NCI-H2107 (cell line): ENCODE results near the gene NRP1.

Experiments used
- DNase-seq: peaks from one replicate; lab custom pipeline; 2025; lab: John Stamatoyannopoulos, UW

Gene NRP1

GRCh38 chr10:33183655-33184054 is 150.8 kb downstream of the NRP1 start:
- no peak for DNase-seq

- no peak for DNase-seq
Measured at GRCh38 chr10:33180921-33181320, 153.5 kb downstream of the NRP1 start.

DNA sequence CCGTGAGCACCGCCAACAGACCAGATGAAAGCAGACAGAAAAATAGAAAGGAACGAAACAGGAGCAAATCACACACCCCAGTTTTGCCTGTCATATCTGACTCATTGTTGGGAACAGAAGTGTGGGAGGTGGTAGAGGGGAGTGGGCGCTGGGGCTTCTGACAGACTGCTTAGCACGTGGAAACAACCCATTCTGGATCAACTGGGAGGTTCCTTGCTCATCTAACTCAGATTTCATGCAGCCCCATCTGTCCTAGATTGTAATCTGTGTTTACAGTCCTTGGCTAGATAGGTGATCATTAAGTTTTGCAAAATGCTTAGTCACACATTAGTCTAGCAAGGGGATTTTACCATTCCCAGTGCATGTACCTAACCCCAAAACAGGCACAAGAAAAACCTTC is 154.1 kb downstream of the NRP1 start:
- DNase-seq: no peak

- no peak for DNase-seq
Measured at GRCh38 chr10:33179067-33179466, 155.4 kb downstream of the NRP1 start.

- no peak for DNase-seq
Measured at GRCh38 chr10:33178026-33178755, 156.3 kb downstream of the NRP1 start.

DNA sequence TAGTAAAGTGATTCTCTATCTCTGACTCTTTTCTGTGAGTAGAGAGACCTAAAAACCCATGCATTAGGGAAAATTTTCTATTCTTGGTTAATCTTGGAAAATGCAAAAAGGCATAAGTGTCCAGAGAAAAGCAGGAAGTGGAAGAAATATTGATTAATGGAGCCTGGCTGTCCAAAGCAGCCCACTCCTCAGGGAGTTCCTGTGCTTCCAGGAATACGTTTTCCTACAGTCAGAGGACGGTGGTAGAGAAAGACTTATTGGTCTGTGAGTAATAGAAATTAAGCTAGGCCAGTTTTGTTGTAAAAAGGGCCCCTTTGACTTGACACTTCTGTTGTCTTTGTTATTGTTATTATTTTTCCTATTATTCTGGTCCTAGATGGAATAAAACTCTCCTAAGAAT is 157.8 kb downstream of the NRP1 start:
- DNase-seq: no peak

GRCh38 chr10:33174674-33175434 is 159.6 kb downstream of the NRP1 start:
- no peak for DNase-seq

GRCh38 chr10:33165911-33166310 is 168.6 kb downstream of the NRP1 start:
- DNase-seq: no peak

GRCh38 chr10:33164060-33164709 is 170.3 kb downstream of the NRP1 start:
- DNase-seq: no peak

DNA sequence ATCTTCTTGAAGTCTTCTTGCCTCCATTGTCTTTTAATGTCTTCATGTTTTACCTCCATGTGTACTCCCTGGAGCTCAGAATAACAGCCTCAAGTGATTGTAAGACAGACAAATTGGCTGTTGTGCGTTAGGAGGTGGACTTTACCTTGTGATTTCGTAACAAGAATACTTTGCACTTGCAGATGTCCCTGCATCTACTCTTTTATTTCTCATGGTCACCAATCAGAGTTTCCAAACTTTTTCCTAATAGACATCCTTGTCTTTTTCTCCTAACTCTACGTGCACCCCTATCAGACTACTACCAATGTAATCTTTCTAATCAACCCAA is 172.3 kb downstream of the NRP1 start:
- DNase-seq: no peak

- no peak for DNase-seq
Measured at GRCh38 chr10:33161550-33162247, 172.8 kb downstream of the NRP1 start.

DNA sequence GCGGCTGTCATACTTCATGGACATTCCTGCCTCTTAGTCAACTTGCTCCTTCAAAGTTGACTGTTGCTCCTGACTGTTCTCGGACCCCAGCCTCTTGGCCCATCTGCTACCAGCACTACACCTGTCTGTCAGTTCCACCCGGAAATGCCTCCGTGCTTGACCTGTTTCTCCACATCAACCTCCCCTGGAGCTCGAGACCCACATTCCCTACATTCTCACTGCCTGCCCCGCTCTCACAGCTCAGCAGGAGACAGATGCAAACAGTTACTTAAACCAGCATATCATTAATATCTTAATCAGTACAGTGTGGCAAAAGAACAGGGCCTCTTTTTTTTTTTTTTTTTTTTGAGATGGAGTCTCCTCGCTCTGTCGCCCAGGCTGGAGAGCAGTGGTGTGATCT is 174.3 kb downstream of the NRP1 start:
- no peak for DNase-seq

- DNase-seq: no peak
Measured at GRCh38 chr10:33157103-33157502, 177.4 kb downstream of the NRP1 start.

- no peak for DNase-seq
Measured at GRCh38 chr10:33155720-33156638, 178.5 kb downstream of the NRP1 start.

- DNase-seq: no peak
Measured at GRCh38 chr10:33154590-33154989, 179.9 kb downstream of the NRP1 start.

DNA sequence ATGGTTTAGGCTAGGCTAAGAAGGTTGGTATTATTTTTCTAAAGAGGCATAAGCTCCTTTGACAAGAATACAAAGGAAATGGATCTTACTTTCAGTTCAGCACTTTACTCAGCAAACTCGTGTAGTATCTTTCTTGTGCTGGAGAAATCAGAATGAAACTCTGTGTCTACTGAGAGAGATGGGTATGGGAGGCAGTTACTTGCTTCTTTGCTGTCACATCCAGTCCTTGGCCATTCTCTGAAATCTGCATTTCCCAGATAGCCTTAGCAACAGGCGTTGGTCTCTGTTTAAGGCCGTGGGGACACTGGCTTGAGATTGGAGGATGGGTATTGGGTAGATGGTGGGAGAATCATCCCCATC is 180.5 kb downstream of the NRP1 start:
- DNase-seq: no peak

GRCh38 chr10:33153251-33153967 is 181.1 kb downstream of the NRP1 start:
- DNase-seq: no peak

DNA sequence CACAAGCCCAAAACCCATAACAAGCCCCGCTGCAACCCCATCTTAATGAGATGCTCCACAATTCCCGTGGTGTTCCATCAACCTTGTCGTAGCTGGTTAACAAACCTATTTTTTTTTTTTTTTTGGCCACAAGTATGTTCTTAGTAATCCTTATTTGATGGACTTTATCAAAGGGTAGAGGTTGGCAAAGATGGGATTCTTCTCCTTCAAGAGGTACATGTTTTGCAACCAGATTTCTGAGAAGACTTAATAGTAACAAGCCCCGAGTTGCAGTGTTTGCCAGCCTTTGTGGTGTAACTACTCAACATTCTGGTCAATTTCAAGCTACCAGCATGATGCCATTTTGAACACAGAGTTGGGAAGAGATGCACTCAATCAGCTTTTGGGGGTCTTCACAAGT is 181.7 kb downstream of the NRP1 start:
- no peak for DNase-seq

- no peak for DNase-seq
Measured at GRCh38 chr10:33152146-33152545, 182.3 kb downstream of the NRP1 start.

GRCh38 chr10:33151344-33151864 is 183.1 kb downstream of the NRP1 start:
- no peak for DNase-seq

GRCh38 chr10:33150889-33151288 is 183.6 kb downstream of the NRP1 start:
- DNase-seq: no peak
